Fibroblast of lung (primary cell): ENCODE results near the gene INAFM1.

ENCODE experiments used
- CTCF ChIP-seq, 2 donors: IDR thresholded peaks in 1 of 2; conservative IDR thresholded peaks in 1 of 2; 1 replicate in 1 of 2; 2 replicates in 1 of 2; pipeline ENCODE4 v1.5.1; 2011 to 2012; ENCODE audit warnings: low read length in 2 of 2, control low read depth in 1 of 2, inconsistent platforms in 1 of 2, low read depth in 1 of 2, mild to moderate bottlenecking in 1 of 2
- EZH2 ChIP-seq: IDR thresholded peaks from 2 replicates; pipeline ENCODE4 v1.5.1; 2012; ENCODE audit warnings: low read length, control low read depth, mild to moderate bottlenecking; ENCODE audit errors: missing control alignments

- TF ChIP-seq CTCF (conservative IDR thresholded peaks at IDR 0.05 in 1 of 2, IDR thresholded peaks at IDR 0.05 in 1 of 2; ENCODE audit: low read depth in 1 of 2, low read length in 2 of 2), result peak; percentile 69 to 71
- no peak for TF ChIP-seq EZH2
Observed at GRCh38 chr19:47296036-47296435, 21.4 kb downstream of the INAFM1 start.
